NT2/D1 (cell line): ENCODE measurements around the gene HAUS7.

ENCODE experiments used
- DNase-seq: peaks from one replicate; pipeline ENCODE4 v3.0.0-alpha.2; 2011; ENCODE audit warnings: low read depth, low spot score
- H3K27me3 ChIP-seq: 2 replicates; pipeline ENCODE4 v1.6.0; 2011; ENCODE audit warnings: mild to moderate bottlenecking; ENCODE audit not compliant: insufficient read length, insufficient read depth
- H3K36me3 ChIP-seq: 2 replicates; pipeline ENCODE4 v1.6.1; 2011; ENCODE audit warnings: mild to moderate bottlenecking, low read length, mixed read lengths; ENCODE audit not compliant: insufficient read depth, insufficient read length
- H3K4me1 ChIP-seq: 2 replicates; pipeline ENCODE4 v1.5.1; 2011; ENCODE audit not compliant: insufficient read depth, insufficient read length
- H3K4me3 ChIP-seq: 2 replicates; pipeline ENCODE4 v1.5.1; 2011; ENCODE audit warnings: low read depth; ENCODE audit not compliant: insufficient read length
- H3K9ac ChIP-seq: 2 replicates; pipeline ENCODE4 v1.6.0; 2011; ENCODE audit warnings: low read depth; ENCODE audit not compliant: insufficient read length
- H3K9me3 ChIP-seq: 2 replicates; pipeline ENCODE4 v1.5.1; 2011; ENCODE audit warnings: mild to moderate bottlenecking, low read length; ENCODE audit not compliant: insufficient read depth
- SUZ12 ChIP-seq: IDR thresholded peaks from 2 replicates; pipeline ENCODE4 v1.6.1; 2011; ENCODE audit not compliant: insufficient read length, insufficient read depth; ENCODE audit errors: extremely low read depth
- YY1 ChIP-seq: IDR thresholded peaks from 2 replicates; pipeline ENCODE4 v1.6.1; 2011; ENCODE audit not compliant: insufficient read length, insufficient read depth
- ZNF274 ChIP-seq: IDR thresholded peaks from 2 replicates; pipeline ENCODE4 v1.6.1; 2011; ENCODE audit warnings: mild to moderate bottlenecking, low read depth, low read length

The HAUS7 gene

GRCh38 chrX:153493085-153493484, 22.7 kb upstream of the HAUS7 start:
- Histone ChIP-seq H3K4me3 (no peak overlapping the region), H3K9ac (no peak overlapping the region), H3K9me3 (no peaks in the 10 kb centered on the region), H3K36me3 (no peaks in the 10 kb centered on the region), H3K27me3 (no peaks in the 10 kb centered on the region), H3K4me1 (no peaks in the 10 kb centered on the region)
- TF ChIP-seq ZNF274 (no peak), YY1 (no peak), SUZ12 (no peak)
- DNase-seq, result no peak

- DNase-seq, result no peak
- H3K4me3 ChIP-seq, result no peak overlapping the region
- H3K27me3 ChIP-seq, result no peaks in the 10 kb centered on the region
- TF ChIP-seq ZNF274 (no peak), SUZ12 (no peak), YY1 (no peak)
- no peaks in the 10 kb centered on the region for H3K9me3 ChIP-seq
- no peak overlapping the region for H3K9ac ChIP-seq
- H3K36me3 ChIP-seq, result no peaks in the 10 kb centered on the region
- H3K4me1 ChIP-seq, result no peaks in the 10 kb centered on the region
These were observed 22.2 kb upstream of the HAUS7 start for GRCh38 chrX:153492543-153492942.

GRCh38 chrX:153491918-153492317, 21.5 kb upstream of the HAUS7 start:
- no peaks in the 10 kb centered on the region for H3K27me3 ChIP-seq
- no peaks in the 10 kb centered on the region for H3K9me3 ChIP-seq
- TF ChIP-seq SUZ12, result no peak
- no peak for TF ChIP-seq ZNF274
- TF ChIP-seq YY1, result no peak
- no peaks in the 10 kb centered on the region for H3K36me3 ChIP-seq
- H3K4me1 ChIP-seq, result peaks cover 2% of the 10 kb centered on the region
- H3K9ac ChIP-seq, result no peak overlapping the region
- no peak for DNase-seq
- no peak overlapping the region for H3K4me3 ChIP-seq

- Histone ChIP-seq H3K4me3 (no peak overlapping the region), H3K9ac (no peak overlapping the region), H3K4me1 (peaks cover 2% of the 10 kb centered on the region), H3K36me3 (no peaks in the 10 kb centered on the region), H3K9me3 (no peaks in the 10 kb centered on the region), H3K27me3 (no peaks in the 10 kb centered on the region)
- TF ChIP-seq SUZ12 (no peak), YY1 (no peak), ZNF274 (no peak)
- DNase-seq, result no peak
These were observed 21.1 kb upstream of the HAUS7 start for GRCh38 chrX:153491351-153491914.

- H3K27me3 ChIP-seq, result no peaks in the 10 kb centered on the region
- H3K9me3 ChIP-seq, result no peaks in the 10 kb centered on the region
- no peak for DNase-seq
- no peak overlapping the region for H3K4me3 ChIP-seq
- H3K9ac ChIP-seq, result no peak overlapping the region
- no peak for TF ChIP-seq YY1
- no peak for TF ChIP-seq SUZ12
- TF ChIP-seq ZNF274, result no peak
- peaks cover 2% of the 10 kb centered on the region for H3K4me1 ChIP-seq
- no peaks in the 10 kb centered on the region for H3K36me3 ChIP-seq
These were observed 20.0 kb upstream of the HAUS7 start for GRCh38 chrX:153490217-153490930.

GRCh38 chrX:153488231-153488914, 18.0 kb upstream of the HAUS7 start:
- no peaks in the 10 kb centered on the region for H3K27me3 ChIP-seq
- TF ChIP-seq YY1 (no peak), ZNF274 (no peak), SUZ12 (no peak)
- no peaks in the 10 kb centered on the region for H3K9me3 ChIP-seq
- H3K4me1 ChIP-seq, result peaks cover 2% of the 10 kb centered on the region
- H3K9ac ChIP-seq, result no peak overlapping the region
- H3K36me3 ChIP-seq, result no peaks in the 10 kb centered on the region
- H3K4me3 ChIP-seq, result no peak overlapping the region
- no peak for DNase-seq

GRCh38 chrX:153487590-153488071, 17.3 kb upstream of the HAUS7 start:
- Histone ChIP-seq H3K9me3 (no peaks in the 10 kb centered on the region), H3K4me1 (peaks cover 2% of the 10 kb centered on the region), H3K36me3 (no peaks in the 10 kb centered on the region), H3K4me3 (no peak overlapping the region), H3K27me3 (no peaks in the 10 kb centered on the region), H3K9ac (no peak overlapping the region)
- no peak for DNase-seq
- no peak for TF ChIP-seq YY1
- no peak for TF ChIP-seq SUZ12
- TF ChIP-seq ZNF274, result no peak
